Pancreas (tissue), 8 donors: ENCODE measurements around the gene ELP5. TPM values are rescaled to one million over a fixed set of nuclear protein-coding genes. Genes with fewer than 3 reads are reported as not detected.

ENCODE experiments used
- microRNA-seq, 2 donors: library from miRNA; unstranded; fragments of <30 nt; microRNA quantifications; one replicate each; pipeline versions ENCODE4 to v1.1.0, GENCODE V29; 2019 to 2020
- polyA plus RNA-seq, 2 donors: library from polyadenylated mRNA; stranded (reverse); fragments of 200-250 nt; gene quantifications; one replicate each; pipeline ENCODE4 v1.2.3, GENCODE V29; 2013
- total RNA-seq, 6 donors: library from RNA; stranded (reverse); fragmentation: NEBNext Ultra II Directional in 4 of 6; extraction: Animal tissue kit (Norgen Biotek cat#: 25700) in 4 of 6; gene quantifications; one replicate each; pipeline versions ENCODE4 v1.2.1 to v1.2.4, GENCODE V29; 2021 to 2023
- donor health status: healthy with polysubstance abuse.
- donor health status: DM: no; HTN: no; CAD: no; lungs with moderate emphysema.
- donor health status: DM: no; HTN: no; CAD: no.
- donor health status: Bipolar disorder and iron deficiency.
- donor health status: DM: yes; HTN: yes; CAD: no.
- donor health status: DM: no; HTN: no; CAD: no.
- donor health status: DM: no; HTN: no; CAD: no.
- donor health status: DM: yes; HTN: yes; CAD: no.

ELP5 gene
- total and polyA plus RNA-seq, 8 donors: 11.7 to 41.1 (median 19.5) TPM

Small RNA genes within 50 kb of the gene (microRNA-seq; reads per million reads assigned to microRNA genes)
- gene MIR324: 422 to 770 reads per million in 2 donors

Other genes with a start within 250 kb of the ELP5 start
Only the 30 nearest of the 35 such genes appear.
- gene SLC16A13, start 216.2 kb upstream of the ELP5 start, total RNA-seq: 1 to 10 TPM in 4 of 6 donors, under 1 TPM in 2; 0.74 to 2.5 (median 1.2) TPM
- gene SLC16A13, start 216.2 kb upstream of the ELP5 start, polyA plus RNA-seq: 1 to 10 TPM; 1.4 to 3.0 TPM
- gene SLC16A11, start 208.1 kb upstream of the ELP5 start, total RNA-seq: 1 to 10 TPM in 5 of 6 donors, under 1 TPM in 1; 0.61 to 4.3 (median 2.6) TPM
- gene SLC16A11, start 208.1 kb upstream of the ELP5 start, polyA plus RNA-seq: 10 to 100 TPM in 1 of 2 donors, 1 to 10 TPM in 1; 7.5 to 17.3 TPM
- 1 to 10 TPM in 3 of 6 donors, under 1 TPM in 2, not detected in 1; 0.28 to 3.6 (median 2.6) TPM for gene CLEC10A, start 172.0 kb upstream of the ELP5 start, total RNA-seq
- 1 to 10 TPM in 1 of 2 donors, under 1 TPM in 1; 0.80 to 1.3 TPM for gene CLEC10A, start 172.0 kb upstream of the ELP5 start, polyA plus RNA-seq
- gene ASGR2, start 137.4 kb upstream of the ELP5 start, total RNA-seq: under 1 TPM in 4 of 6 donors, not detected in 2; 0.29 to 0.63 (median 0.36) TPM
- under 1 TPM; 0.46 to 0.80 TPM for gene ASGR2, start 137.4 kb upstream of the ELP5 start, polyA plus RNA-seq
- gene ASGR1, start 72.8 kb upstream of the ELP5 start, total RNA-seq: under 1 TPM in 5 of 6 donors, not detected in 1; 0.28 to 0.75 (median 0.47) TPM
- gene ASGR1, start 72.8 kb upstream of the ELP5 start, polyA plus RNA-seq: 1 to 10 TPM; 1.2 to 2.6 TPM
- gene DLG4, start 32.4 kb upstream of the ELP5 start, total RNA-seq: 10 to 100 TPM in 1 of 6 donors, 1 to 10 TPM in 5; 2.8 to 11.3 (median 5.0) TPM
- 10 to 100 TPM; 16.1 to 19.8 TPM for gene DLG4, start 32.4 kb upstream of the ELP5 start, polyA plus RNA-seq
- gene ACADVL, start 32.3 kb upstream of the ELP5 start, total RNA-seq: 100 to 1,000 TPM; 447 to 715 (median 568) TPM
- 1,000 to 10,000 TPM; 2,446 to 3,251 TPM for gene ACADVL, start 32.3 kb upstream of the ELP5 start, polyA plus RNA-seq
- 10 to 100 TPM in 5 of 6 donors, 1 to 10 TPM in 1; 9.6 to 26.9 (median 13.7) TPM for gene DVL2, start 17.7 kb upstream of the ELP5 start, total RNA-seq
- 10 to 100 TPM; 17.6 to 26.4 TPM for gene DVL2, start 17.7 kb upstream of the ELP5 start, polyA plus RNA-seq
- gene PHF23, start 12.8 kb upstream of the ELP5 start, total RNA-seq: 10 to 100 TPM in 4 of 6 donors, 1 to 10 TPM in 2; 7.0 to 19.8 (median 11.4) TPM
- gene PHF23, start 12.8 kb upstream of the ELP5 start, polyA plus RNA-seq: 10 to 100 TPM; 11.4 to 23.3 TPM
- gene GABARAP, start 9.8 kb upstream of the ELP5 start, total RNA-seq: 100 to 1,000 TPM; 231 to 346 (median 294) TPM
- 100 to 1,000 TPM; 520 to 639 TPM for gene GABARAP, start 9.8 kb upstream of the ELP5 start, polyA plus RNA-seq
- 10 to 100 TPM; 42.0 to 75.2 (median 53.8) TPM for gene CTDNEP1, start 481 bp upstream of the ELP5 start, total RNA-seq
- gene CTDNEP1, start 481 bp upstream of the ELP5 start, polyA plus RNA-seq: 10 to 100 TPM; 47.4 to 67.9 TPM
- gene CLDN7, start 10.3 kb downstream of the ELP5 start, total RNA-seq: 10 to 100 TPM; 49.1 to 89.7 (median 62.7) TPM
- gene CLDN7, start 10.3 kb downstream of the ELP5 start, polyA plus RNA-seq: 10 to 100 TPM; 55.7 to 69.1 TPM
- under 1 TPM; 0.16 to 0.95 (median 0.37) TPM for gene SLC2A4, start 29.5 kb downstream of the ELP5 start, total RNA-seq
- 1 to 10 TPM; 1.0 to 1.8 TPM for gene SLC2A4, start 29.5 kb downstream of the ELP5 start, polyA plus RNA-seq
- under 1 TPM; 0.12 to 0.59 (median 0.29) TPM for gene YBX2, start 42.4 kb downstream of the ELP5 start, total RNA-seq
- gene YBX2, start 42.4 kb downstream of the ELP5 start, polyA plus RNA-seq: 1 to 10 TPM; 1.2 TPM
- 100 to 1,000 TPM; 104 to 220 (median 187) TPM for gene EIF5A, start 55.4 kb downstream of the ELP5 start, total RNA-seq
- 100 to 1,000 TPM; 167 to 205 TPM for gene EIF5A, start 55.4 kb downstream of the ELP5 start, polyA plus RNA-seq
- gene GPS2, start 63.1 kb downstream of the ELP5 start, total RNA-seq: 10 to 100 TPM; 22.1 to 33.5 (median 27.6) TPM
- 100 to 1,000 TPM in 1 of 2 donors, 10 to 100 TPM in 1; 68.9 to 101 TPM for gene GPS2, start 63.1 kb downstream of the ELP5 start, polyA plus RNA-seq
- gene NEURL4, start 77.1 kb downstream of the ELP5 start, total RNA-seq: 10 to 100 TPM; 12.6 to 27.1 (median 15.4) TPM
- 10 to 100 TPM; 49.0 to 72.1 TPM for gene NEURL4, start 77.1 kb downstream of the ELP5 start, polyA plus RNA-seq
- 1 to 10 TPM; 1.6 to 5.6 (median 3.0) TPM for gene ACAP1, start 84.3 kb downstream of the ELP5 start, total RNA-seq
- 1 to 10 TPM; 2.9 to 4.4 TPM for gene ACAP1, start 84.3 kb downstream of the ELP5 start, polyA plus RNA-seq
- 1 to 10 TPM; 3.4 to 6.6 (median 4.3) TPM for gene KCTD11, start 99.9 kb downstream of the ELP5 start, total RNA-seq
- gene KCTD11, start 99.9 kb downstream of the ELP5 start, polyA plus RNA-seq: 1 to 10 TPM; 7.2 TPM
- not detected for gene TMEM95, start 102.9 kb downstream of the ELP5 start, total RNA-seq
- gene TMEM95, start 102.9 kb downstream of the ELP5 start, polyA plus RNA-seq: not detected
- 1 to 10 TPM; 4.9 to 9.0 (median 5.7) TPM for gene TNK1, start 128.9 kb downstream of the ELP5 start, total RNA-seq
- gene TNK1, start 128.9 kb downstream of the ELP5 start, polyA plus RNA-seq: 10 to 100 TPM; 10.8 to 13.8 TPM
- gene PLSCR3, start 142.3 kb downstream of the ELP5 start, total RNA-seq: 10 to 100 TPM in 2 of 6 donors, 1 to 10 TPM in 4; 6.5 to 15.6 (median 9.0) TPM
- gene PLSCR3, start 142.3 kb downstream of the ELP5 start, polyA plus RNA-seq: 10 to 100 TPM; 14.0 to 20.1 TPM
- 10 to 100 TPM; 32.8 to 53.5 (median 43.1) TPM for gene TMEM256, start 151.9 kb downstream of the ELP5 start, total RNA-seq
- 100 to 1,000 TPM in 1 of 2 donors, 10 to 100 TPM in 1; 88.3 to 119 TPM for gene TMEM256, start 151.9 kb downstream of the ELP5 start, polyA plus RNA-seq
- 1 to 10 TPM; 2.9 to 8.4 (median 4.5) TPM for gene NLGN2, start 155.6 kb downstream of the ELP5 start, total RNA-seq
- 10 to 100 TPM in 1 of 2 donors, 1 to 10 TPM in 1; 7.4 to 13.7 TPM for gene NLGN2, start 155.6 kb downstream of the ELP5 start, polyA plus RNA-seq
- not detected for gene SPEM1, start 168.1 kb downstream of the ELP5 start, total RNA-seq
- gene SPEM1, start 168.1 kb downstream of the ELP5 start, polyA plus RNA-seq: not detected
- gene SPEM2, start 173.4 kb downstream of the ELP5 start, total RNA-seq: not detected
- not detected for gene SPEM2, start 173.4 kb downstream of the ELP5 start, polyA plus RNA-seq
- gene SPEM3, start 176.6 kb downstream of the ELP5 start, total RNA-seq: not detected
- not detected for gene SPEM3, start 176.6 kb downstream of the ELP5 start, polyA plus RNA-seq
- 1 to 10 TPM; 2.4 to 7.8 (median 3.6) TPM for gene TMEM102, start 183.2 kb downstream of the ELP5 start, total RNA-seq
- gene TMEM102, start 183.2 kb downstream of the ELP5 start, polyA plus RNA-seq: 1 to 10 TPM; 2.2 to 2.9 TPM
- gene FGF11, start 187.3 kb downstream of the ELP5 start, total RNA-seq: 1 to 10 TPM in 1 of 6 donors, under 1 TPM in 5; 0.09 to 1.1 (median 0.31) TPM
- under 1 TPM; 0.61 to 0.65 TPM for gene FGF11, start 187.3 kb downstream of the ELP5 start, polyA plus RNA-seq
- 10 to 100 TPM in 2 of 6 donors, 1 to 10 TPM in 4; 7.5 to 15.0 (median 8.7) TPM for gene CHRNB1, start 192.8 kb downstream of the ELP5 start, total RNA-seq
- gene CHRNB1, start 192.8 kb downstream of the ELP5 start, polyA plus RNA-seq: 10 to 100 TPM in 1 of 2 donors, 1 to 10 TPM in 1; 9.7 to 11.1 TPM